Measurements from ENCODE around the gene GBF1. TPM values are rescaled to one million over a fixed set of nuclear protein-coding genes. Genes with fewer than 3 reads are reported as not detected.

GBF1 gene
- total RNA-seq, 2 donors from 2014 or later = 53.1 to 59.1 TPM

- DNase-seq (ENCODE audit: low spot score) = peak; percentile 84
- H3K9me3 ChIP-seq = no peaks in the 10 kb centered on the region
- intact Hi-C loops (cut with DNase I) = loop anchor here (2.0 to 10.0 kb wide), 3 partner anchors 123 to 355 kb away; no protein-coding TSS in a partner anchor
- TF ChIP-seq CTCF (IDR thresholded peaks at IDR 0.05) = peak; percentile 84 to 95 (median 92)
- TF ChIP-seq POLR2AphosphoS5 (IDR thresholded peaks at IDR 0.05) = peak; percentile 39
- TF ChIP-seq POLR2A (IDR thresholded peaks at IDR 0.05) = no peak
- H3K36me3 ChIP-seq = no peaks in the 10 kb centered on the region
- H3K27me3 ChIP-seq (replicated peaks; ENCODE audit: insufficient read depth) = no peaks in the 10 kb centered on the region
- H3K27ac ChIP-seq = no peak overlapping the region
- no peaks in the 10 kb centered on the region for H3K4me1 ChIP-seq (replicated peaks)
- peak overlapping the region; percentile 27 to 40 for H3K4me3 ChIP-seq
- WGBS = under 1% methylated on average over 22 of the region's 24 CpGs
Measured at GRCh38 chr10:102229810-102230263, 15.5 kb upstream of the GBF1 start.

DNA sequence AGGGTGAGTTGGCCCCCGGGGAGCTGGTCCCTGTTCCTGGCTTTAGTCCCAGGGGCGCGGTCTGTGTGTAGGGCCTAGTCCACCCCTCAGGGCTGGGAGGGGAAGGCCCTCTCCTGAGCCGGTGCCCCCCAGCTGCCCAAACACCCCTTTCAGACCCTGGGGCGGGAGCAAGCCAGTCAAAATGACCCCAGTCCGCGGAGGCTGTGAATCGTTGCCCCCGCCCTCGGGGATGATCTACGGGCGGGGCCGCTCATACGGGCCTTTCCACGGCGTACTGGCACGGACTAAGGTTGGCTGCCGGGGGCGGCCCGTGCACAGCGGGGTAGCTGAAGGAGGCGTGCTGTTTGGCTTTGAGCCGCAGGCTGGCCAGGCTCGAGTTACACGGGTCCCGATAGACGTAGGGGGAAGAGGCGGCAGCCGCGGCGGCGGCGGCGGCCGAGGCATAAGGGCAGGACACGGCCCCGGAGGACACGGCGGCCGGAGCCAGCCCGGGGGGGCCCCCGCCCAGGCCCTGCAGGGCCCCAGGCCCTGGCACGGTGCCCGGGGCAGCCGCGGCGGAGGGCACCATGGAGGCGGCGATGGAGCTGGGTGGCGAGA, 15.0 kb upstream of the GBF1 start:
- Histone ChIP-seq H3K27me3 (replicated peaks; ENCODE audit: insufficient read depth) (no peaks in the 10 kb centered on the region), H3K4me3 (peak overlapping the region; percentile 27 to 40), H3K36me3 (no peaks in the 10 kb centered on the region), H3K4me1 (replicated peaks) (no peaks in the 10 kb centered on the region), H3K9me3 (no peaks in the 10 kb centered on the region), H3K27ac (no peak overlapping the region)
- whole genome bisulfite sequencing = under 1% methylated on average over 50 of the region's 50 CpGs
- DNase-seq (ENCODE audit: low spot score) = peak; percentile 21
- TF ChIP-seq CTCF (IDR thresholded peaks at IDR 0.05) (no peak), POLR2AphosphoS5 (IDR thresholded peaks at IDR 0.05) (no peak), POLR2A (IDR thresholded peaks at IDR 0.05) (no peak)
- intact Hi-C loops (cut with DNase I) = loop anchor here (2.0 to 10.0 kb wide), 2 partner anchors 122 to 354 kb away; no protein-coding TSS in a partner anchor

- Histone ChIP-seq H3K9me3 (no peaks in the 10 kb centered on the region), H3K4me3 (peak overlapping the region; percentile 27 to 40), H3K27ac (no peak overlapping the region), H3K4me1 (replicated peaks) (no peaks in the 10 kb centered on the region), H3K27me3 (replicated peaks; ENCODE audit: insufficient read depth) (no peaks in the 10 kb centered on the region), H3K36me3 (no peaks in the 10 kb centered on the region)
- no peak for TF ChIP-seq POLR2AphosphoS5 (IDR thresholded peaks at IDR 0.05)
- peak in 2 of 4 experiments; percentile 24 to 43 for TF ChIP-seq CTCF (IDR thresholded peaks at IDR 0.05)
- no peak for TF ChIP-seq POLR2A (IDR thresholded peaks at IDR 0.05)
- intact Hi-C loops (cut with DNase I) = loop anchor here (2.0 to 10.0 kb wide), 2 partner anchors 122 to 354 kb away; no protein-coding TSS in a partner anchor
- no peak for DNase-seq (ENCODE audit: low spot score)
- 1% methylated on average over 46 of the region's 52 CpGs for WGBS
Measured at GRCh38 chr10:102230861-102231356, 14.4 kb upstream of the GBF1 start.

GRCh38 chr10:102231357-102232318, 13.7 kb upstream of the GBF1 start:
- no peaks in the 10 kb centered on the region for H3K36me3 ChIP-seq
- no peak for DNase-seq (ENCODE audit: low spot score)
- peak overlapping the region; percentile 27 to 40 for H3K4me3 ChIP-seq
- H3K27me3 ChIP-seq (replicated peaks; ENCODE audit: insufficient read depth) = no peaks in the 10 kb centered on the region
- intact Hi-C loops (cut with DNase I) = loop anchor here (2.0 to 10.0 kb wide), 2 partner anchors 121 to 353 kb away; no protein-coding TSS in a partner anchor
- TF ChIP-seq CTCF (IDR thresholded peaks at IDR 0.05) (peak in 3 of 4 experiments; percentile 45 to 72 (median 66)), POLR2A (IDR thresholded peaks at IDR 0.05) (no peak), POLR2AphosphoS5 (IDR thresholded peaks at IDR 0.05) (no peak)
- no peaks in the 10 kb centered on the region for H3K4me1 ChIP-seq (replicated peaks)
- no peaks in the 10 kb centered on the region for H3K9me3 ChIP-seq
- H3K27ac ChIP-seq = no peak overlapping the region
- WGBS = 14% methylated on average over 62 of the region's 76 CpGs
